ENCODE results near the gene SLC4A11. TPM values are rescaled to one million over a fixed set of nuclear protein-coding genes. Genes with fewer than 3 reads are reported as not detected.

The SLC4A11 gene
- total and polyA plus RNA-seq, 11 donors = 0.08 to 1.0 (median 0.22) TPM; not detected in 1

DNA sequence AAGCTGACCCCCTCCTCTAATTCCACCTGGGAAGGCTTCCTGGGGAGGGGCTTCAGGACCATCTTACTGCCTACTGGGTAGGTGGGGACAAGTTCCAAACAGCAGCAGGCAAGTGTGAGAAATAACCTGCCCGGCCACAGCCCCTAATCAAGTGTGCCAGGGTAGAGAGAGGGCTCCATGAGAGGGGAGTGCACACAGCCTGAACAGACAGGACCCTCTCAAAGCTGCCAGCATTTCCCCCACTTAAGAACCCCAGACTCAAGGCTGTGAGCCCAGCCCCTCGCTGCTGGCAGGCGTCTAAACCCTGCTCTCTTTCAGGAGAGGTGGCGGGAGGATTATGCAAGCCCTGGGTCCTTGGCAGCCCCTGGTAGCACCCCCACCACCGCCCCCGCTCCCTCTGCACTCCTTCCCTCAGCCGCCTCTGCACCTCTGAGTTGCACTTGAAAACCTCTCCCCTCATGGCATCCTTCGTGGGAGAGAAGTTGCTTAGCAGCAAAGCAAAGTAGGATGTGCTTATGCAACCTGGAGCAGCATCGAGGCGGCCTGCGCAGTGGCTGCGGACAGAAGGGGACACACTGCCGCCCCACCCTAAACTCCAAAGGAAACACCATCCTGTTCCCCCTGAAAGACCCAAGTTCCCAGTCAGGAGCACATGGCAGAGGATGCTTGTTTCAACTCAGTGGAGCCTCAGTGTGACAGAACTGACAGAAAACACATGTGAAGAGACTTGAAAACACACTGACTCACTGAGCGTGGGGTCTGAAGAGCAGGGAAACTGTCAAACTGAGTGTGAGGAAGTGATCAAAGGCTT lies 45.0 kb downstream of the SLC4A11 start:
- no peak for DNase-seq
- H3K27ac ChIP-seq = no peak overlapping the region
- intact Hi-C loops (cut with DNase I) = no loop called here
- ATAC-seq = no peak
- no peaks in the 10 kb centered on the region for H3K27me3 ChIP-seq
- peaks cover 3 to 99% (median 89%) of the 10 kb centered on the region in 9 donors for H3K36me3 ChIP-seq
- no peak for TF ChIP-seq POLR2A (IDR thresholded peaks at IDR 0.05)
- TF ChIP-seq, protein P1, sequence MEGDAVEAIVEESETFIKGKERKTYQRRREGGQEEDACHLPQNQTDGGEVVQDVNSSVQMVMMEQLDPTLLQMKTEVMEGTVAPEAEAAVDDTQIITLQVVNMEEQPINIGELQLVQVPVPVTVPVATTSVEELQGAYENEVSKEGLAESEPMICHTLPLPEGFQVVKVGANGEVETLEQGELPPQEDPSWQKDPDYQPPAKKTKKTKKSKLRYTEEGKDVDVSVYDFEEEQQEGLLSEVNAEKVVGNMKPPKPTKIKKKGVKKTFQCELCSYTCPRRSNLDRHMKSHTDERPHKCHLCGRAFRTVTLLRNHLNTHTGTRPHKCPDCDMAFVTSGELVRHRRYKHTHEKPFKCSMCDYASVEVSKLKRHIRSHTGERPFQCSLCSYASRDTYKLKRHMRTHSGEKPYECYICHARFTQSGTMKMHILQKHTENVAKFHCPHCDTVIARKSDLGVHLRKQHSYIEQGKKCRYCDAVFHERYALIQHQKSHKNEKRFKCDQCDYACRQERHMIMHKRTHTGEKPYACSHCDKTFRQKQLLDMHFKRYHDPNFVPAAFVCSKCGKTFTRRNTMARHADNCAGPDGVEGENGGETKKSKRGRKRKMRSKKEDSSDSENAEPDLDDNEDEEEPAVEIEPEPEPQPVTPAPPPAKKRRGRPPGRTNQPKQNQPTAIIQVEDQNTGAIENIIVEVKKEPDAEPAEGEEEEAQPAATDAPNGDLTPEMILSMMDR (IDR thresholded peaks at IDR 0.05) = no peak
- no peaks in the 10 kb centered on the region for H3K4me1 ChIP-seq
- no peaks in the 10 kb centered on the region for H3K9me3 ChIP-seq
- no peak overlapping the region for H3K4me3 ChIP-seq
- 94 to 97% (median 95%) methylated on average over 13 to 14 of the region's 14 CpGs for WGBS, 4 donors

DNA sequence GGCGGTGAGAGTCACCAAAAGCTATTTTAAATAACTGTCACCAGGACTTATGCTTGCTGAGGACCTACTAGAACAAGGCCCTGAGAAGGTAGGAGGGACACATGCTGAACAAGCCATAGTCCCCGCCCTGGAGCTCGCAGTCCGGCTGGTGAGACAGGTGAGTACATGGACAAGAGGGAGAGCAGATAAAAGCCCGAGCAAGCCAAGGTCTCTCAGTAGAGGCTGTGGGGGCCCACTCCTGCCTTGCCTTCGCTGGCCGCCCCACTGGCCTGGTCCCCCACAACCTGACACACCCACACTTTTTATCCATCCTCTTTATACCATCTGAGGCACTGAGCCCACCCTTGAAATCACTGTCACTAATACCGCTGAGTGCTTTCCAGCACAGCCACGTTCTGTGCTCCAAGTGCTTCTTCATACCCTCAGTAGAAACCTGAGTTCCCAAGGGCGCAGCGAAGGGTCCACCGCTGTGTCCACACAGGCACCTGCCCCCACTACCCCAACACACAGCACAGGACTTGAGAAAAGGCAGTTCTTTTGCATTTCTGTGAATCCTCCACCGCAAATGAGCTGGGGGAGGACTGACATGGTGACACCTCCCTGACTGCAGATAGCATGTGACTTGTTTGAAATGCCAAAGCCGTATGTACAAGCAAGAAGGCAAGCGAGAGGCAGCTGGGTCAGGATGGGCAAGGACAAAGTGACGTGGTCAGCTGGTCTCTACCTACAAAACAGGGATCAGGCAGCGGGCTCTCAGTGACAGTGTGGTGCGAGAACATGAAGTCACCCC lies 46.6 kb downstream of the SLC4A11 start:
- peaks cover 3 to 85% (median 76%) of the 10 kb centered on the region in 9 donors for H3K36me3 ChIP-seq
- TF ChIP-seq POLR2A (IDR thresholded peaks at IDR 0.05) = no peak
- TF ChIP-seq, protein P1 (IDR thresholded peaks at IDR 0.05) = no peak
- no peak overlapping the region for H3K27ac ChIP-seq
- 91 to 94% (median 92%) methylated on average over 18 of the region's 18 CpGs for WGBS, 4 donors
- H3K4me1 ChIP-seq = no peaks in the 10 kb centered on the region
- intact Hi-C loops (cut with DNase I) = no loop called here
- no peak overlapping the region for H3K4me3 ChIP-seq
- H3K27me3 ChIP-seq = no peaks in the 10 kb centered on the region
- ATAC-seq = no peak
- H3K9me3 ChIP-seq = no peaks in the 10 kb centered on the region
- no peak for DNase-seq

DNA sequence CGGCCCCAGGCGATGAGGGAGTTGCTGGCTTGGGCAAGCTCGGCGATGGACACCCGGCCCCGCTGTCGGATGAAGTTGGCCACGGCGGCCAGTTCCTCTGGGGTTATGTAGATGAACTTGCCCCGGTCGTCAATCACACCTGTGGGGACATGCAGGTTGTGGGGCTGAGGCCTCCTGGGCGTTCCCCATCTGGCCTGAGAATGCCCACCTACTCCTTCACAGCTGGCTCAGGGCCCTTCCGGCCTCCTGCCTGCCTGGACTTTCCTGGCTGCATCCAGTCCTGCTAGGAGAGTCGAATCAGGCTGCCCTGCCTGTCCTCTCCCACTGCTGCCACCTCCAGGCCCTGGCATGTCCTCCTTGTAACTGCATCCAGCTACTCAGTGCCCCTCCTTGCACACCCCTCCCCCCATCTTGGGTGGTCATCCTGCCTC lies 48.3 kb downstream of the SLC4A11 start:
- intact Hi-C loops (cut with DNase I) = no loop called here
- H3K36me3 ChIP-seq = peaks cover 3 to 68% (median 62%) of the 10 kb centered on the region in 9 donors
- no peaks in the 10 kb centered on the region for H3K27me3 ChIP-seq
- TF ChIP-seq, protein P1 (IDR thresholded peaks at IDR 0.05) = no peak
- TF ChIP-seq POLR2A (IDR thresholded peaks at IDR 0.05) = no peak
- ATAC-seq (no peak), DNase-seq (no peak)
- no peak overlapping the region for H3K27ac ChIP-seq
- no peaks in the 10 kb centered on the region for H3K4me1 ChIP-seq
- 89 to 97% (median 91%) methylated on average over 11 to 14 of the region's 14 CpGs for WGBS, 4 donors
- no peaks in the 10 kb centered on the region for H3K9me3 ChIP-seq
- no peak overlapping the region for H3K4me3 ChIP-seq

DNA sequence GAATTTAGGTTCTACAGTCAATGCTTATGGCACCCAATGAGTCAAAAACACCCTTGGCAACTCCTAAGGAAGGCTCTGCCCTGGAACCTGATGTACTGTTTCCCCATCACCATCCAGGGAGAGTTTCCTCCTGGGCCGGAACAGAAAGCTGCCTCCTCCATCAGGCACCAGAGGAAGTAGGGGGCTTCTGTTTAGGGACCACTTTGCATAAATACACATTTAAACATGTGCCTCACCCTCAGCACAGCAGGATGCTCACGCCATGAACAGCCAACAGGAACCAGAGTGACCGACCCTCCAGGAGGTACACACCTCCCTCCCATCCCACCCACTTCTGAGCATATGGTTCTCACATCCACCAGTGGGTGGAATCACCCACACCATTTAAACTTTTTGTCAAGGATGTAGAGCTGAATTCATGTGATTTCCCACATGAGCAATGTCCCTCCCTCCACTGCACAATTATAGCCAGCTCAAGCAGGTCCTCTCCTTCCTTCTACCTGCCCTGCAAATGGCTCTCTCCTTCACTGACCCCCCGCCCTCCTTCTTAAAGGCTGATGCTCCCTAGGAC lies 49.3 kb downstream of the SLC4A11 start:
- TF ChIP-seq POLR2A (IDR thresholded peaks at IDR 0.05) = no peak
- TF ChIP-seq, protein P1 (IDR thresholded peaks at IDR 0.05) = no peak
- Histone ChIP-seq H3K27me3 (no peaks in the 10 kb centered on the region), H3K4me3 (no peak overlapping the region), H3K9me3 (no peaks in the 10 kb centered on the region), H3K36me3 (peaks cover 3 to 57% (median 51%) of the 10 kb centered on the region in 9 donors), H3K27ac (no peak overlapping the region), H3K4me1 (no peaks in the 10 kb centered on the region)
- intact Hi-C loops (cut with DNase I) = no loop called here
- DNase-seq (no peak), ATAC-seq (no peak)
- 79 to 87% (median 80%) methylated on average over 3 to 4 of the region's 4 CpGs for WGBS, 4 donors
